ENCODE results near the gene CPNE7.

DNA sequence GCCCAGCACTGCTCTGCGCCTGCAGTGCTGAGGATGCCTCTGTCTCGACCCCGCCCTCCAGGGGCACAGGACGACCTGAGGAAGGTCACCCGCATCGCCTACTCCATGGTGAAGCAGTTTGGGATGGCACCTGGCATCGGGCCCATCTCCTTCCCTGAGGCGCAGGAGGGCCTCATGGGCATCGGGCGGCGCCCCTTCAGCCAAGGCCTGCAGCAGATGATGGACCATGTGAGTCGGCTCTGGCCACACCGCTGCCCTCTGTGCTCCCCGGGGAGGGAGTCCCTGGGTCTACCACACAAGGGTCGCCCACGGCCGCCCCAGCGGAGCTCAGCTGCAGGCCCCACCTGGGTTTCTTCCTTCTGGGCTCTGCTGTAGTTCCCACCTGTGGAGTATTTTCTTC is 21.8 kb upstream of the CPNE7 start:
- TF ChIP-seq CTCF (IDR thresholded peaks at IDR 0.05) (no peak), ZFX (IDR thresholded peaks at IDR 0.05; ENCODE audit: borderline replicate concordance) (no peak)

Data from 22Rv1 (cell line).